ENCODE data around the gene HES6.

GRCh38 chr2:238225121-238225520, 14.7 kb downstream of the HES6 start:
- TF ChIP-seq, protein P1, sequence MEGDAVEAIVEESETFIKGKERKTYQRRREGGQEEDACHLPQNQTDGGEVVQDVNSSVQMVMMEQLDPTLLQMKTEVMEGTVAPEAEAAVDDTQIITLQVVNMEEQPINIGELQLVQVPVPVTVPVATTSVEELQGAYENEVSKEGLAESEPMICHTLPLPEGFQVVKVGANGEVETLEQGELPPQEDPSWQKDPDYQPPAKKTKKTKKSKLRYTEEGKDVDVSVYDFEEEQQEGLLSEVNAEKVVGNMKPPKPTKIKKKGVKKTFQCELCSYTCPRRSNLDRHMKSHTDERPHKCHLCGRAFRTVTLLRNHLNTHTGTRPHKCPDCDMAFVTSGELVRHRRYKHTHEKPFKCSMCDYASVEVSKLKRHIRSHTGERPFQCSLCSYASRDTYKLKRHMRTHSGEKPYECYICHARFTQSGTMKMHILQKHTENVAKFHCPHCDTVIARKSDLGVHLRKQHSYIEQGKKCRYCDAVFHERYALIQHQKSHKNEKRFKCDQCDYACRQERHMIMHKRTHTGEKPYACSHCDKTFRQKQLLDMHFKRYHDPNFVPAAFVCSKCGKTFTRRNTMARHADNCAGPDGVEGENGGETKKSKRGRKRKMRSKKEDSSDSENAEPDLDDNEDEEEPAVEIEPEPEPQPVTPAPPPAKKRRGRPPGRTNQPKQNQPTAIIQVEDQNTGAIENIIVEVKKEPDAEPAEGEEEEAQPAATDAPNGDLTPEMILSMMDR (conservative IDR thresholded peaks at IDR 0.05 in 1 of 2, IDR thresholded peaks at IDR 0.05 in 1 of 2; ENCODE audit: low read depth in 1 of 2, low read length in 2 of 2): no peak
- TF ChIP-seq EZH2 (IDR thresholded peaks at IDR 0.05; ENCODE audit: low read length, missing control alignments): no peak

All from fibroblast of lung (primary cell).